SK-N-DZ (cell line): ENCODE results near the gene NOC3L.

Experiments
- DNase-seq: peaks from one replicate; pipeline ENCODE4 v3.0.0-alpha.2; 2015; ENCODE audit warnings: low spot score

Gene NOC3L

DNA sequence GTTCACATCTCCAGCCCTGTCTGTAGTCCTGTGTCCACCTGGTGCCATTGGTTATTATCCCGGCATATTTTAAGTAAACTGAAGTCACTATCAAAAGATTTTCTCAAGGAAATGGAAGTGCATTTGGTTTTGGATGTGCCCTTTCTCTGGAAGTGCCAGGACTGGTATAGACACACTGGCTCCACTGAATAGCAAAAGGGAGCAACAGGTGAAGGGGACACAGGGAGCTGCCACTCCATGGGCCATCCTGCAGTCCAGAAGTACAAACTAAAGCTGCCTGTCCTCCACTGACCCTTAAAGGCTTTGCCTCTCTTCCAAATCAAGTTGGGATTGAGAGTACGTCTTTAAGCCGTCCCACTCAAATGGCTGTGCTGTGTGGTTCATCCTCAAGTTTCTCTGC, 62.7 kb downstream of the NOC3L start:
- DNase-seq = no peak

DNA sequence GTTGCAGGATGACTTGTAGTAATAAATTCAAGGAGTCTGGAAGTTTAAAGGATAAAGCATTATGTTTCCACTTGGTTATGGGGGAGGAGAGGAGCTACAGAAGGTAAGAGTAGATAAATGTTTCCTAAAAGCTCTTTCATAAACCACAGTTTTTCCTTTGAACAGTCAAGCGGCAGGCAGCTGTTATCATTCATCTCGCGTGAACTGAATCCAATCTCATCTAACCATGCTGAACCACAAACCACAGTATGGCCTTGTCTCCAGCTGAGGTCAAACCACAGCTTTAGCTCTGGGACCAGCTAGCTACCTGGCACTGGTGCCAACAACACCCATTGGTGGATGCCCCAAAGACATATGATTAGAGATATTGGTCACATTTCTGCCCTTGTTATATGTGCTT, 63.3 kb downstream of the NOC3L start:
- no peak for DNase-seq

DNA sequence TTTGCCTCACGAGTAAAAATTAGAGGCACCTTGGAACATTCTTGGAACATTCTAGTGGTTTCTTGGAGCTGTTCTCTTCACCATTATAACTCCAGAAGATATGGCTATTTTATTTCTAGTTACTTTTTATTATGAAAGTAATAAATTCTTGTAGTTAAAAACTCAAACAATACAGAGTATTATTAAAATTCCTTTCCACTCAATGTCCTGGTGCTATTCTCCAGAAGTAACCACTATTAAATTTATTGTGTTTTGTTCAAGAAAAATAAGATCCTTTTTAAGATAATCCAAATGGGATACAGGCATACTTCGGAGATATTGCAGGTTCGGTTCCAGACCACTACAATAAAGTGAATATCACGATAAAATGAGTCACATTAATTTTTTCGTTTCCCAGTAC, 68.6 kb downstream of the NOC3L start:
- DNase-seq = no peak

DNA sequence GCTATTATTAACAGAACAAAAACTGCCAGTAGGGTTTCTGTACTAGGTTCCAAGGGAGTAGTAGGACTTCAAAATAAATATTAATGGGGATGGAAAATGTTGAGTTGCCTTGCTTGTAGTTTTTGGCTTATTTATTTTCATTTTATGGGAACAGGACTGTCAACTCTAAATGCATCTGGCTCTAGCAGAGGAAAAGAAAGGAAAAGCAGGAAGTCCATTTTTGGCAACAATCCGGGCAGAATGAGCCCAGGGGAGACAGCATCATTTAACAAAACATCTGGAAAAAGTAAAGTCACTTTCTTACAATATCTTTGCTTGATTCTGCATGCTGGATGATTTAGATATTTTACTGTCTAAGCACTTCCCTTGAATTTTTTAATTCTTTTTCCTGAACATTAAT, 69.4 kb downstream of the NOC3L start:
- DNase-seq = no peak

DNA sequence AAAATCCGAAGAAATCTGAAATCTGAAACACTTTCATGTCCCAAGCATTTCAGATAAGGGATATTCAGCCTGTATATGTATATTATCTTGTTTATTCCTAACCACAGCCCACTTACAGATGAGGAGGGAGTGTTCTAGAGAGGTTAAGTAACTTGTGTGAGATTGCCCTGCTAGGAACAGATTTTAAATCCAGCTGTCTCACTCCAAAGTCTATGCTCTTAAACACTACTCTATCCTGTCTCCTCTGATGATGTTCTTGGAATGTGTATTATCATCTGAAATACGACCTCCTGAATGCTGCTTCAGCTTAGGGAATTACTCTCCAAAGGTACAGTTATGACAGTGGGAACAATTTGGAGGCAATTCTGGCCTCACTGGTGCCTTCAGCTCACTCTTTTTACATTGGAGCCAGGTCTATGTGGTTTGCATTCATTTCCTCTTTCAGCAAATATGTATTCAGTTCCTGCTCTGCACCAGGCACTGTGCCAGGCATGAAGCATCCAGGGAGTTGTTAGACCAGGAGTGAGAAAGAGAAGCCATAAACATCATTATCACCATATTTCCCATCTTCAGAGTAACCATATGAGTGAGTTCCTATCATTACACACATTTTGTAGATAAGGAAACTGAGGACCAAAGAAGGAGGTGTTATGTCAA, 70.2 kb downstream of the NOC3L start:
- DNase-seq = no peak

DNA sequence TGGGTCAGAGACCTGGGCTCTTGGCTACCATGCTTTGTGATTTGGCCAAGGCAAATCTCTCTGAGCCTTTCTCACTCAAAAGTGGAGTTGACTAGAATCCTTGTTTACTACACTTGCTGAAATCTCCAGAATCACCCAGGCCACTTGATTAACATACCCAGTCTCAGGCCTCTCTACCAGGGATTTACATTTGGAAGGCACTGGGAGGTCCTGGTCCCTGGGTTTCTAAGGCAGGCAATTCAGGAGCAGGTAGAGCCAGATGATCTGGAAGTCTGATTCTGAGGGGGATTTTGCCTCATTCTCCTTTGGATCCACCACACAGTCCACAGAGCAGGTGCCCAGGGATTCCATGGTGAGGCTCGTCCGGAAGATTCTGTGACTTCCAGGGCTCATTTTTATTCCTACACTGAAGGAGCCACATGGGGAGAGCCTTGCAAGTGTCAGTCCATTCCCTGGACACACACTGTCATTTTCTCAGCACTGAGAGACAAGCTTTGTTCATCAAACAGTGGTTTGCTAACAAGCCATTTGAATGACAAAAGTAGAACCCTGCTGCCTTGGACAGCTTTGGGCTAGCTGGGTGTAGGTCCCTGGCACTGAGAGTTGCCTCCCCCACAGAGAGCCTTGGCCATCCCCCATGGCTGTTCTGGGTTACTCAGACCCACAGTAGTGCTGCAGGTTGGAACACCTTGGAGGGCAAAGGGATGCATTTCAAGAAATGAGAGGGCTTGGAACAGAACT, 74.2 kb downstream of the NOC3L start:
- no peak for DNase-seq

DNA sequence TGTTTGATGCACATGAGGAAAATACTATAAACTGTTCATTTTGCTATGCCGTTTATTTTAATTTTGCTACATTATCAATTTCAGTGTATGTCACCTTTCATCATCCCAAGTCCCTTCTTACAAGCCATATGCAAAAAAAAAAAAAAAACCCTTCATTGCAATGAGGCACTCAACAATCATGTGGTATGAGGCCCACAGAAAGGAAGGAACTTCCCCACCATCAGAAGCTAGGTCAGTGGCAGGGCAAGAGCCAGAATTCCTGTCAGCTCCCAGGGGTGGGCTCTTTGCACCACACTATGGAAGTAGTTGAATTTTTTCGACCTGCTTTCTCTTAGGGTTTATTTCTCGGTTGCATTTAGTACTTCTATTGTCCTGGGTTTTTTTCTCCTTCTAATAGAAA, 75.4 kb downstream of the NOC3L start:
- DNase-seq = no peak

DNA sequence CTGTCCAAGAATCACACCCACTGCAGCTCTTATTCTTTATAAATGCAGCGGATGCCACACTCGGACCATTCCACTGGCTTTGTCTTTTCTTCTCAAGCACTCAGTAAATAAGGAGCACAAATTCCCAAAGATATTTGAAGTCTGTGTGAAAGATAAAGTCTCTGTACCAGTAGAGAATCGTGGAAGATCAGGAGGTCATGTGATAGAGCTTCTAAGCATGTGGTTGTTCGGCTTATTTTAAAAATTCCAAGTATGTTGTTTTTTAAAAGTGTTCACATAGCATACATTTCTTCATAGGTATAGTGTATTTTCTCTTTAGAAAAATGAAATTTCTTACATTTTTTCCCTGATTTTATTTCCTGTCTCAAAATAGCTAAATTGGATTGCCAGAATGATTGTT, 75.8 kb downstream of the NOC3L start:
- DNase-seq = no peak

DNA sequence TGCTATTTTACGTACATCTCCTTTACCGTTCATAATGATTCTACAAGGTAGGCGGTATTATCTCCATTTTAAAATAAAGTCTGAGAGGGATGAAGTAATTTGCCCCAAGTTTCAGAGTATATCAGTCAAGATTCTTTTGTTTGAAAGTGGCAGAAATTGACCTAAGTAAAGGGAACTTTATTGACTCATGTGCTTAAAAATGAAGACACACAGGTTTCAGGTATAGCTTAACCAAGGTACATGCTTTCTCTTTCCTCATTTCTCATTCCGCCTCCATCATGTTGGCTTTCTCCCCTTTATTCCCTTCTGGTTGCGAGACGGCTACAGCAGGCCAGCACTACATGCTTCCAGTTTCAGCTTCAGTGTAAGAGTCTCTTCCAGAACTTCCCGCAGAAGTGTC, 77.5 kb downstream of the NOC3L start:
- no peak for DNase-seq
